ENCODE measurements around the gene GALT.

GALT gene

DNA sequence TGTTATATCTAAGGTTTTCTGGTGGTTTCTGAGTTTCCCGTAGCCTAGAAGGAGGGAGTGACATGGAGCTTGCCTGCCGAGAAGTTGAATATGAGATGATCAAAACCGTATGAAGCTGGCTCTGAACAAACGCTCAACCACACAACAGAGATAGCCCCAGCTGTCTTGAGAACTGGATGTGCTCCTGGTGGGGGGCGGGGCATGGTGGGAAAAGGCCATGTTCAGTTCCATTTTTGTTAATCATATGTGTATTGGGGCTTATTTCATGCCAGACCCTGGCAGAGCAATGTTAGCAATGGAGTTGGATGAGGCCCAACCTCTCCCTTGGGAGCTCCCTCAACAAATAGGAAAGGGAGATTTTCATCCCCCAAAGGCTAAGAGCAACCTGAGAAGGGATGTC, 39.8 kb downstream of the GALT start:
- no peak for DNase-seq

DNA sequence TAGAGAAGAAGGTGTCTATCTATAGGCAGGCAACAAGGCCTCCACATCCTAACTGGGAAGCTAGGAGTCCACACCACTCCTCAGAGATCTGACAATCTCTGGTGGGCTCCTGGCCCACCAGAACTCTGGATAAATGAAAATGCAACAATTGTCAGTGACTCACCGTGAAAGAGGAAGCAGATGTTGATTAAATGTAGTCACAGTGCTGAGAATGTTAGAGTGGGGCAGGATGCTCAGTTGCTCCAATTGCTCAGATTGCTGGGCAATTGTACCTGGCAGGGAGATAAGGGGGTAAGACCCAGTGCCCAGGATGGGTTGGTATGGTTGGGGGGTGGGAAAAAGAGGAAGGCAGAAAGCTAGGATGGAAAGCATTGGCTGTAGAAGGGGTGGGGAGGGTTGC, 40.3 kb downstream of the GALT start:
- DNase-seq, result no peak

DNA sequence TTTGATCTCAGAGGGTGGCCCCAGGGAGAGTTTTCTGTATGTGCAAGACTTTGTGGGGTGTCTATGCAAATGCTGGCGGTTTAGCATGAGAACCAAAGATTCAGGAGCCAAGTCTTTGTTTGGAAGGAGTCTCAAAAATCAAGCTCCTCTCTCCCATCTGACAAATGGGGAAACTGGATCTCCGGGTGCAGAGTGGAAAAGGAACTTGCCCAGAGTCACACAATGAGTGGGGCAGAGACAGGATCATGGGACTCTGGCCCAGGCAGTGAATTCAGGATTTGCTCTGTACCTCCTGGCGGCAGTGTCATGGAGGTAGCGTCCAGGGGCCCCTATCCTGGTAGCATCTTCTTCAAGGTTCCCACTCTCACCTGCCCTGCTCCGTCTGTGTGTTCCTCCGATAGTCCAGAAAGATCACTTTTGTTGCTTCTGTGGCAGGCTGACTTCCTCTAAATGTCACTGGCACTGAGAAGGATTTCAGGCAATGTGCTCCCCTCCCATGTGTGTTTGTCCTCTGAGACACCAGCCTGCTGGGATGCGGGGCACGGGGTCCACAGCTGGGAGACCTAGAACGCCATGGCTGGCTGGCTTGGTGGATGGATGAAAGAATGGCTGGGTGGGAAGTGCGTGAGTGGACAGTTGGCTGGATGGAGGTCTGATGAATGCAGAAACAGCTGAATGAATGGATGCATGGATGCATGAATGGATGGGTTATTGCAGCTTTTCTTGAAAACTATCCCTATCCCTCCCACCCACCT, 41.0 kb downstream of the GALT start:
- DNase-seq, result no peak

DNA sequence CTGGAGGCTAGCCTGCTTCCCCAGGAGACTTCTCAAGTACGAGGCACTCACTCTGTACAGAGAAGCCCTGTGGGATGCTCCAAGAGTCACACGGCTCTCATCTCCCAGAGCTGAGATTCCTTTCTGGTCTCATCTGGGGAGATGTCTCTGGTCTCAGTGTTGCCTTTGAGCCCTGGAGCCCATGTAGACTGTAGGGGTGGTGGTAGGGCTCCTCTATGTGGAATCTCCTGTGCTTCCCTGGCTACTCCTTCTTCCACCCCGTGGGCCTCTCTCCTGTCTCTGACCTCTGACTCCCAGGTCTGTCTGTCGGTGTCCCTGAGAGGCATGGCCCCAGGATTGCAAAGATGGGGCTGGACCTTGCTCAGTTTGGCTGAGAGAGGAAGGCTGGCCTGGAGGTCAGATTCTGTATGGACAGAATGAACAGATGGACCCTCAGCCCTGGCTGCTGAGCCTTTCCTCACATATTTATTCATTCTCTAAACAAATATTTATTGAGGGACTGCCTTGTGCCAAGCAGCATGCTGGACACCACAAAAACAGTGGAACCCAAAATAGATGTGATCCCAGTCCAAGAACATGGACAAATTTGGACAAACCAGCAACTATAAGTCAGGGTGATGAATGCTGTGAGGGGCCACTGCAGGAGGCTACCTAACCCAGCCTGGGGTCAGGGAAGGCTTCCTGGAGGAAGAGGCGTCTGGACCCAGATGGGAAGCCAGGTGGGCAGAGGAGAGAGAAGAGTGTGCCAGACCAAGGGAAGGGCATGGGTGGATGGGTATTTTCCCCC, 42.0 kb downstream of the GALT start:
- DNase-seq, result no peak

DNA sequence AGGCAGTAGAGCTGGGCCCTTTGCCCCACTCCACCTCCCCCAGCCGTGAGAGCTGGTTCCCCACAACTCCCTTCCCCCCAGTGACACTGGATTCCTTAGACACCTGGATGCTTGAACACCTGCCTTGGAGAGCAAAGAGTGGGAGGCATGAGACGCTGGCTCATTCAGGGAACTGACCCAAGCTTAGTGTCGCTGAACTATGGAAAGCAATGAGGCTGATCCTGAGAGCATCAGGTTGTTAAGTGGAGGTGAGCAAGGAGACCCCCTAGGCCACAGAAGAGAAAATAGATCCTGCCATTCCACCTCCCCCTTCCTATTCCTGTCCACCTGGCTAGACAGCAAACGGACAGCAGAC, 42.6 kb downstream of the GALT start:
- no peak for DNase-seq

DNA sequence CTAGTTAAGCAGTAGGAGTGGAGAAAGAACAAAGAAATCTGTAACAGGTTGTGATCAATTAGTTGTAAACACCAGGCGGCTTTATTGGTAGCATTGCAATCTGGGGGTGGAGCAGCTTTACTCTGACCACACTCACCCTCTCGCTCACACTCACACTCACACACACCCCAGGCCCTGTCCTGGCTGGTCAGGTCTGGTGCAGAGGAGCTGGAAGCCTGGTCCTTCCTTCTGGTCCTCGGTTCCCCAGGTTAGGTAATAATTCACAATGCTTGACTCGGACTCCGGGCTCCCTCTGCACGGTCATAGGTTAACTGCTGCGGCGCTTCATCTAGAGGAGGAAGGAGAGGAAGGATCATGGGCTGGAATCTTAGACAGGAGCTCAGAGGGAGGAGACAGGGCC, 43.0 kb downstream of the GALT start:
- DNase-seq, result no peak

DNA sequence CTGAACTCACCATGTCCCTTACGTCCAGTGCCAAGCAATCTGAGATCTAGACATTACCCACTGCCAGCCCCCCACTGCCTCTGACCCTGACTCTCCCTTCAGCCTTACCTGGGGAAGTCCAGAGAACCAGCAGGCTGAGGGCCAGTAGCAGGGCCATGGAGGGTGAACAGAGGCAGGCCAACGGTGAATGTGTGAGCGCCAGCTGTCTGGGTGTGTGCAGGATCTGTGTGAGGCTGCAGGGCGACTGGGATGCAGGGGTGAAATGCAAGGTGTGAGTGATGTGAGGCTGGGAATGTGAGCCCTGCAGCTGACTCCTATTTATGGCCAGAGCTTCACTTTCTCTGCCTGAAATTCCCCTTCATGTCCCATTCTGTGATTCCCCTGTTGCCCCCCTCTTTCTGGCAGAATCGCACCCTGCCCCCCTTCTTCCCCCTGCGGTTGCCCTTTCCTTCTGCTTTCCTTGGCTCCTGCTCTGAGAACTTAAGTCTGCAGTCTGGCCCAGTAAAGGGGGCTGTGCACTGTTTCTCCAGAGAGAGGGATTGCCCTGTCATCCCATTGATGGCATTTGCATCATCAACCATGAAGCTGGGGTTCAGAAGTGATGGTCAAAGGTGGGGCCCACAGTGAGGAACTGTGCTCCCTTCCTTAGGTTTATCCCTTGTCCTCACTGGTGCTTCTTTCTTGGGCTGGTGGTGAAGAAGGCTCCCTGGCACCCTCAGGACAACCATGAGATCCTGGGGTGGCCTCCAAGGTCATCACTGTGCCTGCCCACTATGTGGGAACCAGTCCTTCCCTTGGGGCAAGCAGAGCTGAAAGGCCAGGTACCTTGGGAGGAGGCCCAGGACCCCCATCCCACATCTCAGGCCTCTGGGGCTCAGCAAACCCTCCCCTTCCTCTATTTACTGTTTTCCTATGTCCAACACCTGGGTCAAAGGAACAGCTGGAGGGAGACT, 44.8 kb downstream of the GALT start, which contains the start of gene CCL19:
TSS of gene CCL19 (minus strand) at position 294 of the 953 bp plus-strand sequence. CDS start at position 157, 137 bp downstream.
- no peak for DNase-seq

DNA sequence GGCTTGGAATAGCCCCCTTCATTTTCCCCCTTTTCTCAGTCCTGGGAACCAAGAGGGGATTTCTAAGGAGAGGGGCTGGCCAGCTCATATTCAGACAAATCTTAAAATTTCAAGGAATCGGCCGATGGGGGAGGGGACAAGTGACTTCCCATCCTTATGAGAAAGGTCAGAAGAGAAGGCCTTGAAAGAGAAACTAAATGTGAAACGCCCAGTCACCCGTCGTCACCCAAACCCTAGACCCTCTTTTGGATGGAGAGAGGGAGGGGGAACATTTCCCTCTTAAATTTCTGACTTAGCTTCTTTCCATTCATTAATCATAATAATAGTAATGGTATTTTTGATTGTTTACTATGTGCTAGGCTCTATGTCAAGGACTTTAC, 45.5 kb downstream of the GALT start:
- DNase-seq, result no peak

DNA sequence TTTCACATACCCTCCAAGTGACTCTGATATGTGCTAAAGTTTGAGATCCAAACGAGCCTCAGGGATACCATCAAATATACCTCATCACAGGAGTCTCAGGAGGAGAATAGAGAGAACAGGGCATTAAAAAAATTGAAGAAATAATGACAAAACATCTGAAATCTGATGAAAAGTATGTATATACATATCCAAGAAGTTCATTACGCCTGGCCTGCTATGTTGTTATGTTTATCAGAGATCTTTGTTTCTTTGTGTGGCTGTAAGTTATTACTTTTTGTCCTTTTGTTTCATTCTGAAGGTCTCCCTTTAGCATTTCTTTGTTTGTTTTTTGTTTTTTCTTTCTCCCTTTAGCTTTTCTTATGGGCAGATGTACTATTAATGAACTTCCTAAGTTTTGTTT, 47.1 kb downstream of the GALT start:
- DNase-seq, result no peak

DNA sequence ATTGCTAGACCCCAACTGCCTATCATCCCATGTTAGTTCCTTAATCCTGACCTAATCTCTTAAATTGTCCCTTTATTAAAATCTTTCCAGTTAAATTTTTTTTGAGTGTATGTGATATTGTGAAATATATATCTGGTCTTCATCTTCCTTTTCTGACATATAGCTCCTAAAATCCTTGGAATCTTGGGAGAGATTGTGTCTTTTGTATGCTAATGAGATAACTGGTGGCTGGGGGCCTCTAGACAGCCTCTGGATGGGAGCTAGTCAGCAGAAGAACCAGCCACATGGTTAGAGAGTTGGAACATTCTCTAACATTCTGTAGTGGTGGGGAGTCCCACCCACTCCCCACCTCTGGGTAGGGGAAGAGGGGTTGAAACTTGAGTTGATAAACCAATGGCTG, 48.3 kb downstream of the GALT start:
- no peak for DNase-seq

Measured in NCI-H526 treated with DMSO at 0.1 percent for 48 hours (cell line).